LNCAP (cell line): Measurements from ENCODE around the gene RARB.

Source experiments
- CTCF ChIP-seq: fragments of 450-650 bp; IDR thresholded peaks from 2 replicates; pipeline ENCODE4 v1.5.1; 2017; ENCODE audit warnings: mild to moderate bottlenecking

Gene RARB

GRCh38 chr3:25513642-25514266 lies 85.7 kb downstream of the RARB start:
- TF ChIP-seq CTCF, result no peak

GRCh38 chr3:25515171-25515570 lies 87.1 kb downstream of the RARB start:
- TF ChIP-seq CTCF, result no peak

- no peak for TF ChIP-seq CTCF
Measured at GRCh38 chr3:25520926-25521559, 93.0 kb downstream of the RARB start.

GRCh38 chr3:25527336-25527735 lies 99.3 kb downstream of the RARB start:
- no peak for TF ChIP-seq CTCF

GRCh38 chr3:25527801-25528200 lies 99.7 kb downstream of the RARB start:
- no peak for TF ChIP-seq CTCF

GRCh38 chr3:25531971-25532370 lies 103.9 kb downstream of the RARB start:
- TF ChIP-seq CTCF, result no peak

GRCh38 chr3:25532431-25533162 lies 104.5 kb downstream of the RARB start:
- peak; percentile 70 for TF ChIP-seq CTCF
